HT1080 (cell line): Measurements from ENCODE around the gene SLC16A5. TPM values are rescaled to one million over a fixed set of nuclear protein-coding genes. Genes with fewer than 3 reads are reported as not detected.
A peak's percentile ranks its signal among the peaks of the same experiment; 100 is the strongest.
"Not testable (repeated sequence)": the region's sequence is repeated elsewhere in the genome, so short reads cannot be mapped to it uniquely, and the experiment has no call there.

ENCODE experiments used
- DNase-seq: peaks from one replicate; pipeline ENCODE4 v3.0.0-alpha.2; 2015; ENCODE audit warnings: low read depth
- total RNA-seq: library from RNA; depleted of rRNA; stranded (reverse); fragments of >200 nt; shearing (Covaris generic); gene quantifications from 2 replicates; pipeline ENCODE4 v1.2.3, GENCODE V29; 2014

Gene SLC16A5
- total RNA-seq, 1 experiment from 2014 or later = not detected

DNA sequence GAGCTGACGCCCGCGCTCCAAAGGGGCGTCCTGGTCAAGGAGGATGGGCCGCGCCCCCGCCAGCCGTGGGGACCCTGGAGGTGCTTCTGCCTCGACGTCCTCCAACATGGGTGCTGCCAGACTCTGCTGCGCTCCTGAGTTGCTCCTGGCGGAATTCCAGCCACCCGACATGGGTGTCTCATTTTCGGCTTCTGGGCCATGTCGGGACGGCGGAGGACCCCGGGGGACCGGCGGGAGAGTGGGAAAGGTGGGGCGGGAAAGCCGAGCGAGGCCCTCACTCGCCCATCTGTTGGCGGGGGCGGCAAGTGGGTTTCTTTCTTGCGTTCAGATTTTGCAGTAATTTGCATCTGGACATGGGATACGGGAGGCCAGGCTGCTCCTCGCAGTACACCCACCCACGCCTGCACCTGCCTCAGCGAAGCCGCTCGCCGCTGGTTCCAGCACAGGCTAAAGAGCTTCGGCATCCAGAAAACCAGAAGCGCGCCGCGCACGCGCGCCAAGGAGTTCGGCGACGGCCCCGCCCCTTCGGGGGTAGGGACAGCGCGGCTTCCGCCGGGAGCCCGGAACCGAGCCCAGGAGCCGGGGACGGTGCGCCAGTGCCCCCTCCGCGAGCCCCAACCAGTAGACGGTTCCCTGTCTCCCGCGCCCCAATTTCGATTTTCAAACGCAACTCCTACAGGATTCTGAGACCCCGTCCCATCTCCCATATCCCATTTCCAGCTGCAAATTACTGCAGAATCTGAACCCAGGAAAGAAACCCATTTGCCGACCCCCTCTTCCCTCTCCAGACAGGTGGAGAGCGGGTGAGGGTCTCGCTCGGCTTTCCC, 21.9 kb downstream of the SLC16A5 start, which contains the start of gene ARMC7:
Gene ARMC7, plus strand, starts transcription at position 563 of the 827 bp plus-strand sequence. CDS start 320 bp downstream, outside the sequence.
- DNase-seq = peak; percentile 82

DNA sequence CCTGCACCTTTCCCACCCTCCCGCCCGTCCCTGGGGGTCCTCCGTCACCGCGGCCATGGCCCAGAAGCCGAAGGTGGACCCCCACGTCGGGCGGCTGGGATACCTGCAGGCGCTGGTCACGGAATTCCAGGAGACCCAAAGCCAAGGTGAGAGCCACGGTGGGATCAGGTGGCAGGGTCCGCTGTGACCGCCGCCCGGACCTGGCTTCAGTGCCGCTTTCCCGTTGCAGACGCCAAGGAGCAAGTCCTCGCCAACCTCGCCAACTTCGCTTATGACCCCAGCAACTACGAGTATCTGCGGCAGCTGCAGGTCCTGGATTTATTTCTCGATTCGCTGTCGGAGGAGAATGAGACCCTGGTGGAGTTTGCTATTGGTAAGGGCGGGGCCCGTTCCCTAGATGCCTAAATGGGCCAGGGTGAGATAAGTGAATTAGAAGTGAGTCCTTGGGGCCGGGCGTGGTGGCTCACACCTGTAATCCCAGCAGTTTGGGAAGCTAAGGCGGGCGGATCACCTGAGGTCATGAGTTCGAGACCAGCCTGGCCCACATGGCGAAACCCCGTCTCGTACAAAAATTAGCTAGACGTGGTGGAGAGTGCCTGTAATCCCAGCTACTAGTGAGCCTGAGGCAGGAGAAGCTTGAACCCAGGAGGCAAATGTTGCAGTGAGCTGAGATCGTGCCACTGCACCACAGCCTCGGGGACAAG, 22.6 kb downstream of the SLC16A5 start:
- DNase-seq = no peak

GRCh38 chr17:75111777-75112335, 24.1 kb downstream of the SLC16A5 start:
- no peak for DNase-seq

DNA sequence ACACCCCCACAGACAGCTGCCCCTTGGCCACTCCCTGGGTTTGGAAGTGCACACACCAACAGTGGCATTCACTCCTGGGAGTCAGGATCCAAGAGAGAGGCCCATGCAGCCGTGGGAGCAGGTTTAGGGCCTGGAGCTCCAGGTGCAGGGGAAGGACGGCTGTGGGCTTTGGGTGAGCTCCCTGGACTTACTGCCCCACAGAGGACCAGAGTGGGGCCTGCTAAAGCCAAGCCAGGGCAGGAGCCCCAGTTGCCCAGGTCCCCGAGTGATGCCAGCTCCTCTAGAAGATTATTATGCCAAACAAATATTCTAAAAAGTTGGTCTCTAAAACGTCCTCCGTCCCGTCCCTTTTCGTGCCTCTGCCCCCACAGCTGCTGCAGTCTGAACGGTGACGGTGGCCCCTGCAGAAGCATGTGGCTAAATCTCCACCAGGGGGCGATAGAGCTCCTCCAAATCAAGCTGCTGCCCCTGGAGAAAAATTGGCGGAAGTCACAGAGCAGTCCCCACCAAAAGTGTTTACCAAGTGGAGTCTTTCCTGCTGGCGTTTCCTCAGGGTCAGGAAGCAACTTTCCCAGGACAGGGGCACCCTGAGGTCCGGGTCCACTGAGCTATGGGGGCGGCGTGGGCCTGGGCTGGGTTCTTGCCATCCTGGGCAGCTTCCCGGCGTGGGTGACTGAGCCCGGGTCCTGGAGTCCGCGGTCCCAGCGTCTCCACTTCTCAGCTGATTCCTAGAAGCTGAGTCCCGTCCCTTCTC, 26.2 kb downstream of the SLC16A5 start:
- peak; percentile 85 for DNase-seq

GRCh38 chr17:75114552-75115314, 27.0 kb downstream of the SLC16A5 start:
- no peak for DNase-seq

GRCh38 chr17:75115555-75115954, 27.8 kb downstream of the SLC16A5 start:
- no peak for DNase-seq

DNA sequence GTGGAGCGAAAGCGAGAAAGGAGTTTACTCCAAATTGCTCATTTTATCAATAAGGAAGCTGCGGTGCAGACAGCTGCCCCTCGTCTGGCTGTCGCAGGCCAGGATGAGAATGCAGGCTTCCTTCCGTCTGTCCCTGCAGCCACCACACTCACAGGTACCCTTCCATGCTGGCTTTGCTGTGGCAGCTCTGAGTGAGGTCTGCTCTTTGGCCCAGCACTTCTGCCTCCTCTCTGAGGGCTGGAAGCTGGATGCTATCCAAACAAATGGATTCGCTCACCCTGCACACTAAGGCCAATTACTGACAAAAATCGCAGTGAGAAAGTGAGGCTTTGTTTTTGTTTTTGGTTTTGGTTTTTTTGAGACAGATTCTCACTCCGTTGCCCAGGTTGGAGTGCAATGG, 29.0 kb downstream of the SLC16A5 start:
- no peak for DNase-seq

GRCh38 chr17:75118307-75118706, 30.6 kb downstream of the SLC16A5 start:
- DNase-seq = no peak

- peak; percentile 100 for DNase-seq
These were observed 36.5 kb downstream of the SLC16A5 start for GRCh38 chr17:75124041-75124818.

- DNase-seq = no peak
These were observed 37.0 kb downstream of the SLC16A5 start for GRCh38 chr17:75124819-75125162.

- DNase-seq = no peak
These were observed 38.2 kb downstream of the SLC16A5 start for GRCh38 chr17:75125984-75126383.

DNA sequence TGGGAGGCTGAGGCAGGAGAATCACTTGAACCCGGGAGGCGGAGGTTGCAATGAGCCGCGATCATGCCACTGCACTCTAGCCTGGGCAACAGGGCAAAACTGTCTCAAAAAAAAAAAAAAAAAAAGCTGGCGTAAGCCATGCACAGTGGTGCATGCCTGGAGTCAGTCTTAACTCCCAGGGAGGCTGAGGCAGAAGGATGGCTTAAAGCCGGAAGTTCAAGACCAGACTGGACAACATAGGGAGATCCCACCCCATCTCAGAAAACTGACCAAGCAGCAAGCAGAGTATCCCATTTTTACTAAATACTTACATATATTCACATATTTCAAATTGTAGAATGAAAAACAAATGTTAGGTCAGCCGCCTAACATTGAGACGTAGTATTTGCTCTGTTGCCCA, 39.2 kb downstream of the SLC16A5 start:
- DNase-seq = no peak

DNA sequence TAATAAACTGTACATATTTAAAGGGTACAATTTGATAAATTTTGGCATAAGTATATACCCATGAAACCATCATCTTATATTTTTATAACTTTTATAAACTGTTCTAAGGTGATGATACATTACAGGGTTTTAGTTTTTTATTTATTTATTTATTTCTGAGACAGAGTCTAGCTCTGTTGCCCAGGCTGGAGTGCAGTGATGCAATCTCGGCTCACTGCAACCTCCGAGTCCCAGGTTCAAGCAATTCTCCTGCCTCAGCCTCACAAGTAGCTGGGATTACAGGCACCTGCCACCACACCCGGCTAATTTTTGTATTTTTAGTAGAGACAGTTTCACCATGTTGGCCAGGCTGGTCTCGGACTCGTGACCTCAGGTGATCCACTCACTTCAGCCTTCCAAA, 40.2 kb downstream of the SLC16A5 start:
- not testable (repeated sequence) for DNase-seq

DNA sequence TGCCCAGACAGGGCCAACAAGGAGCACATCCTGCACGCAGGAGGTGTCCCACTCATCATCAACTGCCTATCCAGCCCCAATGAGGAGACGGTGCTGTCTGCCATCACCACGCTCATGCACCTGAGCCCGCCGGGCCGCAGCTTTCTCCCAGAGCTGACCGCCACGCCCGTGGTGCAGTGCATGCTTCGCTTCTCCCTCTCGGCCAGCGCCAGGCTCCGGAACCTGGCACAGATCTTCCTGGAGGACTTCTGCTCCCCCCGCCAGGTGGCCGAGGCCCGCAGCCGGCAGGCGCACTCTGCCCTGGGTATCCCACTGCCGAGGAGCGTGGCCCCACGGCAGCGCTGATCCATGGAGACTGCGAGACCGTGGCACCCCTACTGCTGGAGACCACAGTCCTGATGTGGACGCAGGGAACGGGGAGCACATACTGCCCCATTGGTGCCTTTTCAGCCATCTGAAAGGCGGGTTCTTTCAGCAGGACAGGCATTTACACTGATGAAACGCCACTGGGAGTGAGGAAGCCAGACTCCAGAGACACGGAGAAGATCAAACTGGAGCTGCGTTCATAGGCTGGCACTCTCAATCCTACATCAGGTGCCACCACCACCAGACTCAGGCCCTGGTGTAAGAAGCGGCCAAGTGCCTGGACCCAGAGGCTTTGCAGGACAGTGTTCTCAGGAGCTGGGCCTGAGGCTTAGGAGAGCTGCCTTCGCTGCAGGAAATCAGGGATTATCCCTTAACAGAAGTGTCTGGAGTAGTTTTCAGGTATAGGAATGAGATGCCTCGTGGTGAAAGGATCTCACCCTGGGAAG, 41.1 kb downstream of the SLC16A5 start:
- DNase-seq = no peak

GRCh38 chr17:75129576-75129975, 41.8 kb downstream of the SLC16A5 start:
- no peak for DNase-seq

- no peak for DNase-seq
These were observed 42.4 kb downstream of the SLC16A5 start for GRCh38 chr17:75130059-75130631.

DNA sequence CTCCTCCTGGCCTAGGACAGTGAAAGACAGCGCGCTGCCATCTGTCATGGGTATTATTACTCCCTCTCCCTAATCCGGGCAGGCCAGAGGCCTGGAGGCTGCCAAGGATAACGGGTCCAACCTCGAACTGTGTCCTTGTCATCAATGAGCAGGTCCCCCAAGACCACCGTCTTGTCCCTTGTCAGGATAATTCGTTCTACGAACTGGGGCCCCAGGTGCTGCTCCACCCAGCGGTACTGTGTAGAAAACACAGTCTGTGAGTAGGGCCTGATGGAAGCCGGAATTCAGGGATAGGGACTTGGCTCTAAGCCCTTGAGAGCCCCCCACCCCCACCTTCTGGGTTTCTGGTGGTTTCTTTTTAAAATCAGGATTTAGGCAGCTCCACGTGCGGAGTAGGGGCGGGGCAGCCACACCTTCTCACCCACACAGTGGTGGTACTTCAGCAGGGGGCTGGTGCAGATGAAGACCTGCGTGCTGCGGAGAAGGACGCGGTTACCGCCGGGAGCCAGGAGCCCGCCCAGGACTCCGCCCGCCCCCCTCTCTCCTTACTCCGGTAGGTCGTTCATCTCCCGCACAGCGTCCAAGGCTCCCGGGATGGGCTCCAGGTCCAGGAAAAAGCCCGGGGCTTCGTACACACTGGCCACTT, 43.0 kb downstream of the SLC16A5 start:
- DNase-seq = peak; percentile 85

DNA sequence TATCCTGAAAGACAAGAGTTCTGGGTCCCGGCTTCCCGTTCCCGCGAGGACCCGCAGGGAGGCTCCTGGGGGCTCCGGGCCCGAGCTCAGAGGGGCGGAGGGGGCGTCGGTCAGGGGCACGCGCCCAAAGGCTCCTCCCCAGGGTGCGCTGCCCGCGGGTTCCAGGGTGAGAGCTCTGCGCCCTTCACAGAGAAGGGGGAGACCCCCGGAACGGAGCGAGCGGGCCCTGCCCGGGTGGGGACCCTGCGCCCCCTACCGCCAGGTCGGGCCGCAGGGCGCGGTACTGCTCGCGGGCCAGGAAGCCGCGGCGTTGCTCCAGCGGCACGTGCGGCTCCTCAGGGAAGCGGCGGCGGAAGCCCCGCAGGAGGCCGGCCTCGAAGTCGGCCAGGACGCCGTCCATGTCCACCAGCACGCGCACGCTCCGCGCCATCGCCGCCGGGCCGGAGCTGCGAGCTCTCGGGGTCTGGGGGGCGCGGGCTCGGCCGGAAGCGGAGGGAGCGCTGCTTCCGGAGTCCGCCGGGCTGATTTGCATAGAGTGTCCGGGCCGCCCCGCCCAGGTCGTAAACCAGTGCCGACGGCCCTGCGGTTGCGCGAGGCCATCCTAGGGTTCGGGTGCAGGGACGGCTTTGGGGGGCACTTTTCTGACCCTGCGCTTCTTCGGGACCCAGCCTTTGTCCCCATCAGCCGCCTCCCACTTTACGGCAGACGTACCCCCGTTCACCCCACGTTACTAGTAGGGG, 43.7 kb downstream of the SLC16A5 start, which contains the start of gene NT5C:
Gene NT5C, minus strand, starts transcription at position 465 of the 740 bp plus-strand sequence. Its CDS starts 35 bp downstream, at position 430.
- DNase-seq = peak; percentile 84
